Panc1 (cell line): ENCODE data around the gene RAB33A. TPM values are rescaled to one million over a fixed set of nuclear protein-coding genes. Genes with fewer than 3 reads are reported as not detected.

Experiments used
- ATAC-seq: fragments of 200-7000 bp; cut with Tn5 transposase; 2 replicates; pipeline ENCODE4 v1.9.1; 2020; ENCODE audit warnings: mild to moderate bottlenecking, moderate library complexity
- BruUV-seq: library from RNA; stranded (reverse); fragments of 400-500 nt; replicated peaks from 2 replicates; lab custom pipeline; 2021; lab: Mats Ljungman, UMichigan
- CTCF ChIA-PET: fragments of 300-600 bp; sonication (Branson Sonifier 250); formaldehyde crosslinking; loops from one replicate; lab custom pipeline; 2022; ENCODE audit warnings: antibody characterized with exemption; lab: Charles Lee
- POLR2A ChIA-PET: fragments of 300-600 bp; sonication (Branson Sonifier 250); formaldehyde crosslinking; loops from one replicate; lab custom pipeline; 2022; ENCODE audit warnings: antibody characterized with exemption; lab: Charles Lee
- DNase-seq: peaks from one replicate; pipeline ENCODE4 v3.0.0-alpha.2; 2010; ENCODE audit warnings: low read depth, low spot score
- H3K27ac ChIP-seq: 2 replicates; pipeline ENCODE4 v1.5.1; 2011; ENCODE audit warnings: mild to moderate bottlenecking, low read length, inconsistent platforms
- H3K27me3 ChIP-seq: fragments of 200-500 bp; sonication (Bioruptor generic); 2 replicates; pipeline ENCODE4 v1.6.0; 2014; ENCODE audit warnings: low read length, inconsistent platforms; ENCODE audit not compliant: control insufficient read depth, insufficient read depth
- H3K36me3 ChIP-seq: fragments of 200-500 bp; sonication (Bioruptor generic); 2 replicates; pipeline ENCODE4 v1.5.1; 2014; ENCODE audit warnings: inconsistent platforms, mild to moderate bottlenecking, low read length, moderate library complexity; ENCODE audit not compliant: control insufficient read depth, insufficient read depth
- H3K4me1 ChIP-seq: 2 replicates; pipeline ENCODE4 v1.5.1; 2011; ENCODE audit warnings: inconsistent platforms, mild to moderate bottlenecking, low read length, moderate library complexity; ENCODE audit not compliant: control insufficient read depth, insufficient read depth
- H3K4me3 ChIP-seq, 2 experiments: 2 replicates each; pipeline ENCODE4 v1.5.1; 2011 to 2012; ENCODE audit warnings: low read depth in 2 of 2, low read length in 2 of 2, mild to moderate bottlenecking in 2 of 2, inconsistent platforms in 1 of 2, moderate library complexity in 1 of 2
- H3K9me3 ChIP-seq: fragments of 200-500 bp; sonication (Bioruptor generic); 2 replicates; pipeline ENCODE4 v1.5.1; 2014; ENCODE audit warnings: low read depth, mild to moderate bottlenecking, inconsistent platforms, low read length, moderate library complexity; ENCODE audit not compliant: control insufficient read depth, insufficient read depth
- POLR2AphosphoS5 ChIP-seq: IDR thresholded peaks from 2 replicates; pipeline ENCODE4 v1.6.1; 2012; ENCODE audit warnings: mild to moderate bottlenecking, low read depth, low read length, moderate library complexity
- SIN3A ChIP-seq: IDR thresholded peaks from 2 replicates; pipeline ENCODE4 v1.6.1; 2012; ENCODE audit warnings: low read depth, mild to moderate bottlenecking, low read length, moderate library complexity, borderline replicate concordance; ENCODE audit not compliant: insufficient read depth
- TCF7L2 ChIP-seq: IDR thresholded peaks from 2 replicates; pipeline ENCODE4 v1.6.1; 2011; ENCODE audit warnings: mild to moderate bottlenecking, low read depth, low read length, inconsistent platforms
- in situ Hi-C: cut with HindIII; loops from 2 replicates; pipeline ENCODE4 v1.10.0; 2016; ENCODE audit warnings: low sequenced_read_pairs, low pct_unique_long_range_greater_than_20kb
- intact Hi-C: fragments of 100-400 bp; cut with micrococcal nuclease; formaldehyde crosslinking; loops from one replicate; pipeline ENCODE4 v1.10.0; 2022; ENCODE audit not compliant: unreplicated experiment
- total RNA-seq: library from RNA; stranded (reverse); gene quantifications from one replicate; pipeline ENCODE4 v1.2.1, GENCODE V29; 2021; ENCODE audit not compliant: unreplicated experiment
- TF ChIP-seq, protein P1 (sequence below), 2 experiments: IDR thresholded peaks; 2 replicates each; pipeline ENCODE4 v1.6.1; 2011 to 2012; ENCODE audit warnings: low read depth in 2 of 2, control low read depth in 1 of 2, low read length in 1 of 2, mild to moderate bottlenecking in 1 of 2, moderate library complexity in 1 of 2; ENCODE audit not compliant: insufficient read depth in 1 of 2
- TF ChIP-seq, protein P2 (sequence below): fragments of 450-650 bp; IDR thresholded peaks from 2 replicates; pipeline ENCODE4 v1.5.1; 2017; ENCODE audit warnings: mild to moderate bottlenecking

The RAB33A gene
- total RNA-seq, 1 experiment from 2014 or later: 2.2 TPM

GRCh38 chrX:130165703-130166502 lies 5.9 kb upstream of the RAB33A start, which contains the start of gene AIFM1:
TSS of gene AIFM1 (minus strand) at chrX:130165841. CDS start at chrX:130165656, 185 bp downstream.
- in situ Hi-C loops (no loop called here), intact Hi-C loops (no loop called here)
- Histone ChIP-seq H3K4me1 (peaks cover 30% of the 10 kb centered on the region), H3K9me3 (no peaks in the 10 kb centered on the region), H3K27me3 (no peaks in the 10 kb centered on the region), H3K36me3 (no peaks in the 10 kb centered on the region), H3K27ac (peak within 1 kb of the TSS; percentile 92), H3K4me3 (peak within 1 kb of the TSS; percentile 94)
- no TSS peak for BruUV-seq
- ChIA-PET POLR2A (interaction anchor here (0.5 to 0.6 kb wide), 2 partner anchors 47 to 737 kb away, joined by 3 read pairs; partner anchors contain the start of gene ENOX2), CTCF (interaction anchor here (0.6 kb wide), 1 partner anchor 561 kb away, joined by 3 read pairs; no protein-coding TSS in a partner anchor)
- TF ChIP-seq, protein P1, sequence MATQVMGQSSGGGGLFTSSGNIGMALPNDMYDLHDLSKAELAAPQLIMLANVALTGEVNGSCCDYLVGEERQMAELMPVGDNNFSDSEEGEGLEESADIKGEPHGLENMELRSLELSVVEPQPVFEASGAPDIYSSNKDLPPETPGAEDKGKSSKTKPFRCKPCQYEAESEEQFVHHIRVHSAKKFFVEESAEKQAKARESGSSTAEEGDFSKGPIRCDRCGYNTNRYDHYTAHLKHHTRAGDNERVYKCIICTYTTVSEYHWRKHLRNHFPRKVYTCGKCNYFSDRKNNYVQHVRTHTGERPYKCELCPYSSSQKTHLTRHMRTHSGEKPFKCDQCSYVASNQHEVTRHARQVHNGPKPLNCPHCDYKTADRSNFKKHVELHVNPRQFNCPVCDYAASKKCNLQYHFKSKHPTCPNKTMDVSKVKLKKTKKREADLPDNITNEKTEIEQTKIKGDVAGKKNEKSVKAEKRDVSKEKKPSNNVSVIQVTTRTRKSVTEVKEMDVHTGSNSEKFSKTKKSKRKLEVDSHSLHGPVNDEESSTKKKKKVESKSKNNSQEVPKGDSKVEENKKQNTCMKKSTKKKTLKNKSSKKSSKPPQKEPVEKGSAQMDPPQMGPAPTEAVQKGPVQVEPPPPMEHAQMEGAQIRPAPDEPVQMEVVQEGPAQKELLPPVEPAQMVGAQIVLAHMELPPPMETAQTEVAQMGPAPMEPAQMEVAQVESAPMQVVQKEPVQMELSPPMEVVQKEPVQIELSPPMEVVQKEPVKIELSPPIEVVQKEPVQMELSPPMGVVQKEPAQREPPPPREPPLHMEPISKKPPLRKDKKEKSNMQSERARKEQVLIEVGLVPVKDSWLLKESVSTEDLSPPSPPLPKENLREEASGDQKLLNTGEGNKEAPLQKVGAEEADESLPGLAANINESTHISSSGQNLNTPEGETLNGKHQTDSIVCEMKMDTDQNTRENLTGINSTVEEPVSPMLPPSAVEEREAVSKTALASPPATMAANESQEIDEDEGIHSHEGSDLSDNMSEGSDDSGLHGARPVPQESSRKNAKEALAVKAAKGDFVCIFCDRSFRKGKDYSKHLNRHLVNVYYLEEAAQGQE (IDR thresholded peaks at IDR 0.05; ENCODE audit: insufficient read depth in 1 of 2, low read depth in 2 of 2, low read length in 1 of 2): no peak
- TF ChIP-seq TCF7L2 (peak; percentile 80), SIN3A (peak; percentile 77), POLR2AphosphoS5 (peak; percentile 98)
- ATAC-seq (peak; percentile 96), DNase-seq (peak; percentile 88)

- H3K4me3 ChIP-seq: peak overlapping the region; percentile 94
- H3K27ac ChIP-seq: peak overlapping the region; percentile 92
- peaks cover 30% of the 10 kb centered on the region for H3K4me1 ChIP-seq
- H3K36me3 ChIP-seq: no peaks in the 10 kb centered on the region
- in situ Hi-C loops: no loop called here
- ChIA-PET CTCF (interaction anchor here (0.6 kb wide), 1 partner anchor 562 kb away, joined by 3 read pairs; no protein-coding TSS in a partner anchor), POLR2A (no interaction called here)
- no peak for TF ChIP-seq TCF7L2
- TF ChIP-seq POLR2AphosphoS5: no peak
- TF ChIP-seq SIN3A: no peak
- TF ChIP-seq, protein P2, sequence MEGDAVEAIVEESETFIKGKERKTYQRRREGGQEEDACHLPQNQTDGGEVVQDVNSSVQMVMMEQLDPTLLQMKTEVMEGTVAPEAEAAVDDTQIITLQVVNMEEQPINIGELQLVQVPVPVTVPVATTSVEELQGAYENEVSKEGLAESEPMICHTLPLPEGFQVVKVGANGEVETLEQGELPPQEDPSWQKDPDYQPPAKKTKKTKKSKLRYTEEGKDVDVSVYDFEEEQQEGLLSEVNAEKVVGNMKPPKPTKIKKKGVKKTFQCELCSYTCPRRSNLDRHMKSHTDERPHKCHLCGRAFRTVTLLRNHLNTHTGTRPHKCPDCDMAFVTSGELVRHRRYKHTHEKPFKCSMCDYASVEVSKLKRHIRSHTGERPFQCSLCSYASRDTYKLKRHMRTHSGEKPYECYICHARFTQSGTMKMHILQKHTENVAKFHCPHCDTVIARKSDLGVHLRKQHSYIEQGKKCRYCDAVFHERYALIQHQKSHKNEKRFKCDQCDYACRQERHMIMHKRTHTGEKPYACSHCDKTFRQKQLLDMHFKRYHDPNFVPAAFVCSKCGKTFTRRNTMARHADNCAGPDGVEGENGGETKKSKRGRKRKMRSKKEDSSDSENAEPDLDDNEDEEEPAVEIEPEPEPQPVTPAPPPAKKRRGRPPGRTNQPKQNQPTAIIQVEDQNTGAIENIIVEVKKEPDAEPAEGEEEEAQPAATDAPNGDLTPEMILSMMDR: no peak
- TF ChIP-seq, protein P1 (IDR thresholded peaks at IDR 0.05; ENCODE audit: insufficient read depth in 1 of 2, low read depth in 2 of 2, low read length in 1 of 2): no peak
- BruUV-seq: TSS peak; percentile 86
- intact Hi-C loops: no loop called here
- H3K27me3 ChIP-seq: no peaks in the 10 kb centered on the region
- ATAC-seq (no peak), DNase-seq (no peak)
- no peaks in the 10 kb centered on the region for H3K9me3 ChIP-seq
These were observed 5.3 kb upstream of the RAB33A start for GRCh38 chrX:130166503-130166777.
